C4-2B (cell line): ENCODE measurements around the gene SRRM2.

Experiments used
- H3K27ac ChIP-seq: fragments of 450-650 bp; 2 replicates; pipeline ENCODE4 v1.5.1; 2017
- CTCF ChIP-seq: fragments of 450-650 bp; conservative IDR thresholded peaks from 2 replicates; pipeline ENCODE4 v1.5.1; 2017; ENCODE audit warnings: mild to moderate bottlenecking
- ZFX ChIP-seq: fragments of 450-650 bp; IDR thresholded peaks from 2 replicates; pipeline ENCODE4 v1.6.1; 2017

Gene SRRM2

GRCh38 chr16:2765462-2766404 lies 13.3 kb downstream of the SRRM2 start:
- H3K27ac ChIP-seq = no peak overlapping the region
- TF ChIP-seq CTCF (no peak), ZFX (no peak)

- H3K27ac ChIP-seq = no peak overlapping the region
- TF ChIP-seq CTCF (no peak), ZFX (no peak)
Measured at GRCh38 chr16:2766430-2767139, 14.1 kb downstream of the SRRM2 start.

GRCh38 chr16:2767140-2767731 lies 14.8 kb downstream of the SRRM2 start:
- H3K27ac ChIP-seq = no peak overlapping the region
- no peak for TF ChIP-seq CTCF
- TF ChIP-seq ZFX = no peak

GRCh38 chr16:2767891-2768290 lies 15.5 kb downstream of the SRRM2 start:
- TF ChIP-seq ZFX (no peak), CTCF (no peak)
- H3K27ac ChIP-seq = no peak overlapping the region

GRCh38 chr16:2768403-2769089 lies 16.1 kb downstream of the SRRM2 start:
- TF ChIP-seq CTCF (no peak), ZFX (no peak)
- no peak overlapping the region for H3K27ac ChIP-seq

GRCh38 chr16:2769100-2769529 lies 16.7 kb downstream of the SRRM2 start:
- TF ChIP-seq ZFX (no peak), CTCF (no peak)
- no peak overlapping the region for H3K27ac ChIP-seq
